Lower leg skin (tissue), 3 donors: ENCODE data around the gene ISX.

Experiments
- POLR2A ChIP-seq, 2 donors: fragments of 450-650 bp; IDR thresholded peaks; one replicate each; pipeline ENCODE4 v1.6.1; 2016 to 2017; ENCODE audit warnings: antibody characterized with exemption in 2 of 2, mild to moderate bottlenecking in 1 of 2, moderate library complexity in 1 of 2
- TF ChIP-seq, protein P1 (sequence below), 3 donors: fragments of 450-650 bp; IDR thresholded peaks; one replicate each; pipeline ENCODE4 v1.5.1; 2016; ENCODE audit warnings: antibody characterized with exemption in 3 of 3, mild to moderate bottlenecking in 3 of 3, moderate library complexity in 2 of 3

DNA sequence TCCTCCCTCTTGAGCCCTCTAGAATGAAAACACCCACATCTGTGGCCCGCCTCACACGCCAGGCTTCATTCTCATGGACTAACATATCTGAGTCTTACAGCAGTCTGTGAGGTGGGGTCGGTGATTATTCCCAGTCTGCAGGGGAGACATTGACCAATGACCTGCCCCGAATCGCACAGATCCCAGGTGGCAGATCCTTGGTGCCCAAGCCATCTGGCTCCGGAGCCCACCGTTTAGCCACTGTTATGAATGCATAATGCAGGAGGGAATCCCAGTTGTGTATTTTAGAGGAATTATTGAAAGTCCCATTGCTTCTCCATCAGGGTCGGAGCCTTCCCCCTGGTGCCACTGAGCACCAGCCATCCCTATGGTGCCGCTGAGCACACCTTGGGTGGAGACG is 47.4 kb downstream of the ISX start:
- TF ChIP-seq POLR2A (IDR thresholded peaks at IDR 0.05): no peak
- TF ChIP-seq, protein P1, sequence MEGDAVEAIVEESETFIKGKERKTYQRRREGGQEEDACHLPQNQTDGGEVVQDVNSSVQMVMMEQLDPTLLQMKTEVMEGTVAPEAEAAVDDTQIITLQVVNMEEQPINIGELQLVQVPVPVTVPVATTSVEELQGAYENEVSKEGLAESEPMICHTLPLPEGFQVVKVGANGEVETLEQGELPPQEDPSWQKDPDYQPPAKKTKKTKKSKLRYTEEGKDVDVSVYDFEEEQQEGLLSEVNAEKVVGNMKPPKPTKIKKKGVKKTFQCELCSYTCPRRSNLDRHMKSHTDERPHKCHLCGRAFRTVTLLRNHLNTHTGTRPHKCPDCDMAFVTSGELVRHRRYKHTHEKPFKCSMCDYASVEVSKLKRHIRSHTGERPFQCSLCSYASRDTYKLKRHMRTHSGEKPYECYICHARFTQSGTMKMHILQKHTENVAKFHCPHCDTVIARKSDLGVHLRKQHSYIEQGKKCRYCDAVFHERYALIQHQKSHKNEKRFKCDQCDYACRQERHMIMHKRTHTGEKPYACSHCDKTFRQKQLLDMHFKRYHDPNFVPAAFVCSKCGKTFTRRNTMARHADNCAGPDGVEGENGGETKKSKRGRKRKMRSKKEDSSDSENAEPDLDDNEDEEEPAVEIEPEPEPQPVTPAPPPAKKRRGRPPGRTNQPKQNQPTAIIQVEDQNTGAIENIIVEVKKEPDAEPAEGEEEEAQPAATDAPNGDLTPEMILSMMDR (IDR thresholded peaks at IDR 0.05): no peak
